K562 (cell line): ENCODE results near the gene TRMT1L. TPM values are rescaled to one million over a fixed set of nuclear protein-coding genes. Genes with fewer than 3 reads are reported as not detected.

Source experiments
- AFF4 ChIP-seq: sonication (generic); formaldehyde crosslinking; IDR thresholded peaks from 2 replicates; pipeline ENCODE4 v1.8.0; 2023; ENCODE audit warnings: mild to moderate bottlenecking, missing genetic modification reagents
- CREB1 ChIP-seq, 2 experiments: sonication (generic) in 1 of 2; formaldehyde crosslinking in 1 of 2; IDR thresholded peaks; 2 replicates each; pipeline versions ENCODE4 v1.6.1 to v1.8.0; 2012 to 2022; ENCODE audit warnings: inconsistent platforms in 1 of 2, mild to moderate bottlenecking in 1 of 2, missing genetic modification reagents in 1 of 2, moderate library complexity in 1 of 2
- CREBBP ChIP-seq: IDR thresholded peaks from one replicate; pipeline ENCODE4 v1.6.1; 2012; ENCODE audit warnings: low read depth, mild to moderate bottlenecking, control low read depth, inconsistent platforms, low read length
- DACH1 ChIP-seq: fragments of 450-650 bp; IDR thresholded peaks from 2 replicates; pipeline ENCODE4 v1.6.1; 2018; ENCODE audit not compliant: partially characterized antibody
- FOXJ2 ChIP-seq: fragments of 200-800 bp; sonication (Bioruptor generic); IDR thresholded peaks from 2 replicates; pipeline ENCODE4 v1.6.1; 2016; ENCODE audit warnings: missing genetic modification characterization, missing compliant biosample characterization
- LEF1 ChIP-seq: fragments of 450-650 bp; IDR thresholded peaks from 2 replicates; pipeline ENCODE4 v1.6.1; 2016; ENCODE audit warnings: mild to moderate bottlenecking
- SREBF1 ChIP-seq: fragments of 150-350 bp; IDR thresholded peaks from 2 replicates; pipeline ENCODE4 v1.6.1; 2014; ENCODE audit warnings: antibody characterized with exemption, low read depth, low read length, borderline replicate concordance
- TFE3 ChIP-seq: fragments of 450-650 bp; formaldehyde crosslinking; IDR thresholded peaks from 2 replicates; pipeline ENCODE4 v1.4.0; 2020; ENCODE audit warnings: mild to moderate bottlenecking, mixed read lengths
- ZFP36 ChIP-seq: fragments of 150-350 bp; IDR thresholded peaks from 2 replicates; pipeline ENCODE4 v1.6.1; 2018; ENCODE audit warnings: low read length, low read depth; ENCODE audit not compliant: partially characterized antibody
- ZNF121 ChIP-seq: sonication (generic); formaldehyde crosslinking; conservative IDR thresholded peaks from 2 replicates; pipeline ENCODE4 v1.8.0; 2022; ENCODE audit warnings: missing genetic modification reagents
- ZNF217 ChIP-seq: sonication (generic); formaldehyde crosslinking; IDR thresholded peaks from 2 replicates; pipeline ENCODE4 v1.8.0; 2022; ENCODE audit warnings: mild to moderate bottlenecking, missing genetic modification reagents
- polyA plus RNA-seq, 8 experiments: library from polyadenylated mRNA; depleted of rRNA in 4 of 8; stranded (reverse) in 5 of 8; unstranded in 3 of 8; fragments of >200 nt; fragmentation: Nextera tagmentation in 2 of 8; fragmentation: Illumina TruSeq in 1 of 8; extraction: Ambion mirVana in 2 of 8; extraction: Trizol in 1 of 8; gene quantifications; 2 replicates each; pipeline versions ENCODE4 v1.2.1 to v1.2.3, GENCODE V29; 2011 to 2014; ENCODE audit warnings: inconsistent platforms in 1 of 8, missing spikeins in 1 of 8
- total RNA-seq, 7 experiments: library from RNA; depleted of rRNA in 6 of 7; stranded (reverse); fragments of >200 nt in 6 of 7; fragmentation: Illumina TruSeq in 2 of 7; extraction: Trizol in 2 of 7; gene quantifications; 2 replicates each; pipeline versions ENCODE4 v1.2.1 to v1.2.3, GENCODE V29; 2011 to 2021; ENCODE audit warnings: low replicate concordance in 1 of 7

The TRMT1L gene
- total and polyA plus RNA-seq, 9 of the 15 experiments (the other 6 are each of a cell fraction or from before 2014, with no cell fraction given): 6.4 to 88.9 (median 32.9) TPM

- TF ChIP-seq AFF4: no peak
- no peak for TF ChIP-seq CREB1 (IDR thresholded peaks at IDR 0.05)
- no peak for TF ChIP-seq CREB1 (CRISPR knock-in tag; IDR thresholded peaks at IDR 0.05)
- no peak for TF ChIP-seq ZNF217 (CRISPR knock-in tag)
- TF ChIP-seq CREBBP: no peak
- no peak for TF ChIP-seq ZFP36
- TF ChIP-seq DACH1: peak; percentile 68
- TF ChIP-seq LEF1: 0 out of 2 replicates have a peak, but pooled peaks have one; percentile 20
- 0 out of 2 replicates have a peak, but pooled peaks have one; percentile 9 for TF ChIP-seq FOXJ2
- TF ChIP-seq SREBF1: no peak
- no peak for TF ChIP-seq ZNF121 (CRISPR knock-in tag)
- TF ChIP-seq TFE3 (CRISPR knock-in tag): no peak
Measured at GRCh38 chr1:185154912-185155513, 1.7 kb downstream of the TRMT1L start (continued).
